ENCODE measurements around the gene NOP53.
"Not testable (repeated sequence)": the region's sequence is repeated elsewhere in the genome, so short reads cannot be mapped to it uniquely, and the experiment has no call there.

Gene NOP53

GRCh38 chr19:47755065-47755761, 9.9 kb downstream of the NOP53 start:
- DNase-seq, result no peak

GRCh38 chr19:47755762-47756626, 10.6 kb downstream of the NOP53 start:
- no peak for DNase-seq

GRCh38 chr19:47756627-47756929, 11.2 kb downstream of the NOP53 start:
- no peak for DNase-seq

DNA sequence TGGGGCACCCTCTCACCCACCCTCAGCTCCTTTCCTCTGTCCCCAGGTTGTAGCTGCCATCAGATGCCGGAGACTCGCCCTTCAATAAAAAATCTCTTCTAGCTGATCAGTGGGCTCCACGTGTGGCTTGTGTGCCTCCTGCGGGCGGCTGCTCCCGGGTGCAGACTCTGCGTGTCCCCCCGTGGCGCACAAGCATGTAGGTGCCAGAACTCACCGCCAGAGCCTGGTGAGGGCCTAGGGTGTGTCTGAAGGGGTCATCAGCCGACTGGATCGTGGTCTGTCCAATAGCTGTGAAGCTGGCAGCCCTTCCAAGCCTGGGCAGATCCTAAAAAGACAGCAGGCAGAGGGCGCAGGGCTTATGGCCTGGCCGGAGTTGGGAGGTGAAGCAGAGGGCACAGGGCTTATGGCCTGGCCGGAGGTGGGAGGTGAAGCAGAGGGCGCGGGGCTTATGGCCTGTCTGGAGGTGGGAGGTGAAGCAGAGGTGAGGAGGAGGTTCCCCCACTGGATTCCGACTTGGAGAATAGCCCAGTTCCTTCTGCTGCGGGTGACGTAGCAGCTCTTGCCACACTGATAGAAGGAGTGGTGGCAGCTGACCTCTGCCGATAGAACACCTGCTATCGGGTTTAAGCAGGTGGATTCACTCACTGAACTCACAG, 11.7 kb downstream of the NOP53 start:
- no peak for DNase-seq

- no peak for DNase-seq
Observed at GRCh38 chr19:47757617-47758442, 12.5 kb downstream of the NOP53 start.

- DNase-seq, result no peak
Observed at GRCh38 chr19:47758443-47758804, 13.1 kb downstream of the NOP53 start.

DNA sequence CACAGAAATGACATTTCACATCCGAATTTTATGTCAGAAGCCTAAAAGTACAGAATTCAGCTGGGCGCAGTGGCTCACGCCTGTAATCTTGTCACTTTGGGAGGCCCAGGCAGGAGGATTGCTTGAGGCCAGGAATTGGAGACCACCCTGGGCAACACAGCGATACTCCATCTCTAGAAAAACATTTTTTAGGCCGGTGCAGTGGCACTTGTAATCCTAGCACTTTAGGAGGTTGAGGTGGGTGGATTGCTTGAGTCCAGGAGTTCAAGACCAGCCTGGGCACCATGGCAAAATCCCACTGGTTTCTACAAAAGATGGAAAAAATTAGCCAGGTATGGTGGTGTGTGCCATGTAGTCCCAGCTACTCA, 15.3 kb downstream of the NOP53 start:
- no peak for DNase-seq

DNA sequence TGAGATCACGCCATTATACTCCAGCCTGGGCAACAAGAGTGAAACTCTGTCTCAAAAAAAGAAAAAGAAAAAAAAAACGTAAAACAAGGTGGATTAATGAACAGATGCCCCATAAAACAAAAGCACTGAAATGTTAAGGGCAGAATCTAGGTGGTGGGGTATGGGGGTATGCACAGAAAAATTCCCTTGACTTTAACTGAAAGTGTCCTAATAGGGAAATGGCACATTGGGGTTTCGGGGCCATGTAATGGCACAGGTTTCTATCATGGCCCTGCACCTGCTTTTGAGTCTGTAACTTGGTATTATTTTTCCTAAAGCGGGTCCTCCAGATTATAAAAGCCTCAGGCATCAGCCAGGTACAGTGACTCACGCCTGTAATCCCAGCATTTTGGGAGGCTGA, 16.2 kb downstream of the NOP53 start:
- DNase-seq, result no peak

DNA sequence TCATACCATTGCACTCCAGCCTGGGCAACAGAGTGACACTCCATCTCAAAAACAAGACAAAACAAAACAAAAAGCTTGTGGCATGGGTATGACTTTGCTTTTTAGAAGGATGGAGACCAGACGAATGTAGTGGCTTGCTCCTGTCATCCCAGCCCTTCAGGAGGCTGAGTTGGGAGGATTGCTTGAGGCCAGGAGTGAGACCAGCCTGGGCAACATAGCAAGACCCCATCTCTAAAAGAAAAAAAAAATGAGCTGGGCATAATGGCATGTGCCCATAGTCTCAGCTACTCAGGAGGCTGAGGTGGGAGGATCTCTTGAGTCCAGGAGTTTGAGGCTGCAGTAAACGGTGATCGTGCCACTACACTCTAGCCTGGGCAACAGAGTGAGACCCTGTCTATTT, 16.8 kb downstream of the NOP53 start:
- no peak for DNase-seq

GRCh38 chr19:47762615-47763308, 17.4 kb downstream of the NOP53 start:
- no peak for DNase-seq

GRCh38 chr19:47764705-47765104, 19.4 kb downstream of the NOP53 start:
- not testable (repeated sequence) for DNase-seq

DNA sequence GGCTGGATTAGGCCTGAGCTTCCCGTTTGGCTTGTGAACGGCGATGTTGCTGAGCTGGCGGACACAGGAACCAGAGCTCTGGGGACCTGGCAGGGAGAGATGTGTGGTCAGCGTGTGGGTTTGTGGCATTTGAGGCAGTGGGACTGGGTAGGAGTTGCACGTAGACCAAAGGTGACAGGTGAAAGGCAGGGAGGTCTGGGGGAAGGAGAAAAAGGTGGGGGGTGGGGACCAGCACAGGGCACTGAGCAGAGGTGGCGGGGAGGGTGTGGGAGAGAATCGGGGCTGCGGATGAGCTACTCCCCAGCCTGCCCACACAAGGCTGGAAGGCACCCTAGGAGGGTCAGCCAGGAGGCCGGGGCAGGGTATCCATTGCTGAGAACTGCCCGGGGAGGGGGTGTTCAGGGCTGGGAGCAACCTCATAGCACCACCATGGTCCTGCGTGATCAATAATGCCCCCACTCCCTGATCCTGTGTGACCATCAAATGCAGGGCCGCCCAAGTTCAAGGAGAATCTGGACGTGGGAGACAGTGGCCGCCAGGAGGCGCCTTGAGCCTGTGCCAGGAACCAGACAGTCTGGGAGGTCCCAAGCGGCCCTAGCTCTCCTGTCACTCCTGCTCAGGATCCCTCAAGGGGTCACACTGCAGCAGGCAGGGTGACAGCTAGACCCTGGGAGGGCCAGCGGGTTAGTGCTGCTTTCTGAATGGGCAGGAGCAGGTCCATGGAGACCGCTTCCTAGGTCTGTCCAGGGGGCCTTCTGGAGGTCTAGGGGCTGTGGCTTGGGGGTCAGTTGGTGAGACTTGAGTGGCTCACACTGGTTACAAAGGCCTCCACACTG, 20.4 kb downstream of the NOP53 start:
- DNase-seq, result peak; percentile 78

DNA sequence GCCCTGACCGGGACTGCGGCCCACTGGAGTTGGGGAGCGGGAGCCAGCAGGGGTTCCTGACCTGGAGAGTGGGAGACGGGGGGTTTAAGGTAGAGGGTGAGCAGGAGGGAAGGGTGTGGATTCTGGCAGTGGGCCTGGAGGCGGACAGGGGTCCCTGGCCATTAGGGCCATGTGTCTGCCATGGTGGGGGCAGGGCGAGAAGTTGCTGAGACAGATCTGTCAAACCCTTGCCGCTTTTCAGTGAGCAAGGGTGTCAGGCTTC, 20.9 kb downstream of the NOP53 start:
- no peak for DNase-seq

DNA sequence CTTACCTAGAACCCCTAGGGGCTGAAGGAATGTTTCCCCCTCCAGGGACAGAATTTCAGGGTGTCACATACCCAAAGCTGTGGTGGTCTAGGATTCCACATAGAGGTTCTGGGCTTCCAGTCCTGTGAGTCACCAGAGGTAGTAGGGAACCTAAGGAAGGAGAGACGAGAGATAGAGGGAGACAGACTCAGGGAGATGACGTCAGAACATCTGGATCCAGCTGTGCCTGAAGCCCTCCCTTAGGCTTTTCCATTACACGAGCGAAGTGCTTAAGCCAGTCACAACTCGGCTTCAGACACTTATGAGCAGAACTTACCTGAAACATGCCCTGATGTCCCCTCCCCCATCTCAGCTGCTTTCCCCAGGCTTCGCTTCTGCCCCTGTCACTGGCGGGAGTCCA, 21.3 kb downstream of the NOP53 start:
- no peak for DNase-seq

DNA sequence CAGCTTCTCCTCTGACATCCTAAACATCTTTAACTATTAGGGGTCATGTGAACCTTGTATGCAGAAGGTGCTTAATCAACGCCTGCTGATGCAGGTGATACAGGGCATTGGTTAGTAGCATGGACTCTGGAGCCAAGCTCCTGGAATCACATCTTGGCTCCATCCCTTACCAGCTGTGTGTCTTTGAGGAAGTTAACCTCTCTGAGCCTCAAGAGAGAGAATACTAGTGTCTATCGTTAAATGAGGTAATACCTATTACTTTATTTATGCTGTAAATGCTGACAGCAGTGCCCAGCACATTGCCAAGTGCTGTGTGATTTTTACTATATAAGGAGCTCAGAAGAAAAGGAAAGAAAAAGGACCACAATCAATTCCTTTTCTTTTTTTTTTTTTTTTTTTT, 22.0 kb downstream of the NOP53 start:
- no peak for DNase-seq

GRCh38 chr19:47768604-47769003, 23.3 kb downstream of the NOP53 start:
- no peak for DNase-seq

GRCh38 chr19:47769534-47769933, 24.2 kb downstream of the NOP53 start:
- no peak for DNase-seq

- DNase-seq, result not testable (repeated sequence)
Observed at GRCh38 chr19:47771291-47771690, 25.9 kb downstream of the NOP53 start.

GRCh38 chr19:47776568-47776967, 31.2 kb downstream of the NOP53 start:
- DNase-seq, result no peak

DNA sequence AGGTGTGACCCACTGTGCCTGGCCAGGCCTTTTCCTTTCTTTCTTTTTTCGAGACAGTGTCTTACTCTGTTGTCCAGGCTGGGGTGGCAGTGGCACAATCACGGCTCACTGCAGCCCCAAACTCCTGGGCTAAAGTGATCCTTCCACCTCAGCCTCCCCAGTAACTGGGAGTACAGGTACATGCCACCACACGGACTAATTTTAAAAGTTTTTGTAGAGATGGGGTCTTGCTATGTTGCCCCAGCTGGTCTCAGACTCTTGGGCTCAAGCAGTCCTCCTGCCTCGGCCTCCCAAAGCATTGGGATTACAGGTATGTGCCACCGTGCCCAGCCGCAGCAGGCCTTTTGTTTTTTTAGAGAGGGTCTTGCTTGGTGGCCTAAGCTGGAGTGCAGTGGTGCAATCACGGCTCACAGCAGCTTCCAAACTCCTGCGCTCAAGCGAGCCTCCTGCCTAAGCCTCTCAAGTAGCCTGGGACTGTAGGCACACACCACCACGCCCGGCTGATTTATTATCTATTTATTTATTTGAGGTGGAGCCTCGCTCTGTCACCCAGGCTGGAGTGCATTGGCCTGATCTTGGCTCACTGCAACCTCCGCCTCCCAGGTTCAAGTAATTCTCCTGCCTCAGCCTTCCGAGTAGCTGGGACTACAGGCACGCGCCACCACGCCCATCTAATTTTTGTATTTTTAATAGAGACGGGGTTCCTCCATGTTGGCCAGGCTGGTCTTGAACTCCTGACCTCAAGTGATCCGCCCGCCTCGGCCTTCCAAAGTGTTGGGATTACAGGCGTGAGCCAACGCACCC, 32.1 kb downstream of the NOP53 start:
- not testable (repeated sequence) for DNase-seq

Measured in activated effector memory CD4-positive, alpha-beta T cell treated with anti-CD3 and anti-CD28 coated beads, Interleukin-2, amount 50 U/mL, for 16 hours (primary cell).